SK-N-MC (cell line): Measurements from ENCODE around the gene CFAP45.

ENCODE experiments used
- EZH2 ChIP-seq: fragments of 200-600 bp; sonication (generic); IDR thresholded peaks from one replicate; pipeline ENCODE4 v1.6.1; 2017; ENCODE audit warnings: antibody characterized with exemption
- FOXP2 ChIP-seq: optimal IDR thresholded peaks from 2 replicates; pipeline ENCODE3; 2011; ENCODE audit warnings: mild to moderate bottlenecking, moderate library complexity; ENCODE audit not compliant: insufficient read depth; ENCODE audit errors: extremely low read length, control extremely low read depth
- POLR2AphosphoS5 ChIP-seq: IDR thresholded peaks from 2 replicates; pipeline ENCODE4 v1.6.1; 2012; ENCODE audit warnings: mild to moderate bottlenecking, low read depth, low read length, borderline replicate concordance

DNA sequence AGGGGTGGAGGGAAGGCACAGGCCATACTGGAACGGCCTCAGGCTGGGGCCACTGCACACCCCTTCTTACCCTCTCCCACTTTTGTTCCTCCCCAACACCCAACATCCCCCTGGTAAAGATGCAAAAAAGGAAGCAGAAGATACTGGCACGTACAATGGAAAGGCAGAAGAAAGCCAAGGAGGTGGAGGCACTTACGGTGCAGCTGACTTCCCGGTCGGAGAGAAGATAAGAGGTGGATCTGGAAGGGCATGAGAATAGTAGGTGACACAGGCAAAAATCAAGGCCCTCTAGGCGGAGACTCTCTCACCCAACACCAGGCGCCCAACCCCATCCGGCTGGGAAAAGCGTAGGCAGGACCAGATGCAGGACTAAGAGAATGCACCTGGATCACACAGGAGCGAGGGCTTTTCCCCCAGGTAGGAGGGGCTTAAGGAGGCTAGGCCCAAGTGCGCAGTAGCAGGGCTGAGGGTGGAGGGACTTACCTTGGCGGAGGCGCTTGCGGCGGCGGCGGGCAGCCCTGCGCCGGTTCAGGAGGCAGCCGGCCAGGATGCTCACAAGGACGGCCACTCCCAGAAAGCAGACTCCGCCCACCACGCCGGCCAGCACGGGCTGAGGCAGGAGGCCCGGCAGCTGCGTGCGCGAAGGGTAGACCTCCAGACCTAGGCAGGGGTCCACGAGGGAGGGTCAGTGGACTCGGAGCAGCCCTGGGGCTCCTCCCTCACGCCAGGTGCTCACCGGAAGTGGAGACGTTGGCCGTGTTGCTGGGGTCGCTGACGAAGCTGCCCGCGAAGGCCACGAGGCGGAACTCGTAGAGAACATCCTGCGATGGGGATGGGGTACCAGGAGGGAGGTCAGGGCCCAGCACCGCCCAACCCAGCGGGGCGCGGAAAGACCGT, 29.4 kb upstream of the CFAP45 start:
- TF ChIP-seq POLR2AphosphoS5 (no peak), EZH2 (no peak), FOXP2 (no peak)
